IPS DF 6.9 (cell line): ENCODE data around the gene KIF3C.
"Not testable (repeated sequence)": the region's sequence is repeated elsewhere in the genome, so short reads cannot be mapped to it uniquely, and the experiment has no call there.

Experiments used
- DNase-seq: peaks from one replicate; pipeline ENCODE4 v3.0.0-alpha.2; 2013; ENCODE audit warnings: low read depth, low spot score
- H3K27ac ChIP-seq: one replicate; pipeline ENCODE4 v1.5.1; 2013; ENCODE audit warnings: low read length, control low read depth
- H3K27me3 ChIP-seq: 2 replicates; pipeline ENCODE4 v1.6.1; 2013; ENCODE audit warnings: mild to moderate bottlenecking, low read length; ENCODE audit not compliant: control insufficient read depth, insufficient read depth
- H3K36me3 ChIP-seq: 2 replicates; pipeline ENCODE4 v1.6.1; 2013; ENCODE audit warnings: low read length; ENCODE audit not compliant: control insufficient read depth, insufficient read depth
- H3K4me1 ChIP-seq: 2 replicates; pipeline ENCODE4 v1.6.1; 2013; ENCODE audit warnings: low read length; ENCODE audit not compliant: control insufficient read depth, insufficient read depth
- H3K4me3 ChIP-seq: 2 replicates; pipeline ENCODE4 v1.5.1; 2013; ENCODE audit warnings: mild to moderate bottlenecking, low read length
- H3K9me3 ChIP-seq: 2 replicates; pipeline ENCODE4 v1.6.1; 2013; ENCODE audit warnings: low read length, inconsistent platforms; ENCODE audit not compliant: control insufficient read depth, insufficient read depth
- WGBS: extraction: QIAGEN DNeasy Blood & Tissue Kit; methylation state at CpG from one replicate; pipeline ENCODE4 v1.1.7; 2013; ENCODE audit warnings: mixed read lengths, missing lambda C conversion rate; ENCODE audit not compliant: insufficient read length, insufficient coverage; 5-methylcytosine and 5-hydroxymethylcytosine counted together

Gene KIF3C

GRCh38 chr2:25982273-25982967, at the start of gene KIF3C:
Gene KIF3C, minus strand, starts transcription at chr2:25982497. Its CDS starts 580 bp downstream, at chr2:25981917.
- H3K4me1 ChIP-seq, result peaks cover 5% of the 10 kb centered on the region
- H3K4me3 ChIP-seq, result peak within 1 kb of the TSS; percentile 86; the same call in 1 of the 2 replicates
- H3K36me3 ChIP-seq, result peaks cover 6% of the 10 kb centered on the region; the same call in 1 of the 2 replicates
- DNase-seq, result peak; percentile 67
- no peak within 1 kb of the TSS for H3K27ac ChIP-seq
- WGBS, result no CpG with 5 or more reads among the region's 58 CpGs
- H3K27me3 ChIP-seq, result no peaks in the 10 kb centered on the region
- H3K9me3 ChIP-seq, result no peaks in the 10 kb centered on the region

- not testable (repeated sequence) for H3K4me1 ChIP-seq, H3K36me3 ChIP-seq, H3K27ac ChIP-seq, H3K27me3 ChIP-seq, H3K4me3 ChIP-seq, H3K9me3 ChIP-seq, DNase-seq
- no CpG with 5 or more reads among the region's 16 CpGs for WGBS
Observed at GRCh38 chr2:26028083-26028482, 45.8 kb upstream of the KIF3C start.

- DNase-seq, result no peak
- no peak overlapping the region for H3K4me3 ChIP-seq
- H3K4me1 ChIP-seq, result no peaks in the 10 kb centered on the region
- no peaks in the 10 kb centered on the region for H3K9me3 ChIP-seq
- no peaks in the 10 kb centered on the region for H3K27me3 ChIP-seq
- no peak overlapping the region for H3K27ac ChIP-seq
- H3K36me3 ChIP-seq, result no peaks in the 10 kb centered on the region
Observed at GRCh38 chr2:26025509-26025908, 43.2 kb upstream of the KIF3C start.

- DNase-seq, result no peak
- Histone ChIP-seq H3K4me3 (no peak overlapping the region), H3K4me1 (no peaks in the 10 kb centered on the region), H3K27me3 (no peaks in the 10 kb centered on the region), H3K36me3 (no peaks in the 10 kb centered on the region), H3K9me3 (no peaks in the 10 kb centered on the region), H3K27ac (no peak overlapping the region)
- WGBS, result no CpG with 5 or more reads among the region's 2 CpGs
Observed at GRCh38 chr2:26024260-26024659, 42.0 kb upstream of the KIF3C start.

GRCh38 chr2:26020231-26020640, 37.9 kb upstream of the KIF3C start:
- Histone ChIP-seq H3K4me1 (no peaks in the 10 kb centered on the region), H3K9me3 (no peaks in the 10 kb centered on the region), H3K36me3 (no peaks in the 10 kb centered on the region), H3K27me3 (no peaks in the 10 kb centered on the region), H3K4me3 (no peak overlapping the region), H3K27ac (no peak overlapping the region)
- no CpG with 5 or more reads among the region's 4 CpGs for WGBS
- no peak for DNase-seq

- Histone ChIP-seq H3K36me3 (no peaks in the 10 kb centered on the region), H3K9me3 (no peaks in the 10 kb centered on the region), H3K4me3 (no peak overlapping the region), H3K4me1 (no peaks in the 10 kb centered on the region), H3K27ac (no peak overlapping the region), H3K27me3 (no peaks in the 10 kb centered on the region)
- no peak for DNase-seq
- WGBS, result no CpG with 5 or more reads among the region's 3 CpGs
Observed at GRCh38 chr2:26018184-26019055, 36.1 kb upstream of the KIF3C start.

GRCh38 chr2:26017464-26018183, 35.3 kb upstream of the KIF3C start:
- Histone ChIP-seq H3K27me3 (no peaks in the 10 kb centered on the region), H3K9me3 (no peaks in the 10 kb centered on the region), H3K4me3 (no peak overlapping the region), H3K27ac (no peak overlapping the region), H3K4me1 (no peaks in the 10 kb centered on the region), H3K36me3 (no peaks in the 10 kb centered on the region)
- WGBS, result no CpG with 5 or more reads among the region's 5 CpGs
- no peak for DNase-seq

GRCh38 chr2:26016706-26017045, 34.4 kb upstream of the KIF3C start:
- H3K36me3 ChIP-seq, H3K4me1 ChIP-seq, H3K27me3 ChIP-seq, DNase-seq, H3K27ac ChIP-seq, H3K4me3 ChIP-seq, H3K9me3 ChIP-seq: not testable (repeated sequence)
- WGBS, result no CpG with 5 or more reads among the region's 4 CpGs

- Histone ChIP-seq H3K9me3 (no peaks in the 10 kb centered on the region), H3K27me3 (no peaks in the 10 kb centered on the region), H3K4me3 (no peak overlapping the region), H3K36me3 (no peaks in the 10 kb centered on the region), H3K27ac (no peak overlapping the region), H3K4me1 (0 out of 2 replicates have a peak, but pooled peaks cover 3% of the 10 kb centered on the region)
- DNase-seq, result no peak
- WGBS, result no CpG with 5 or more reads among the region's 13 CpGs
Observed at GRCh38 chr2:26016012-26016705, 33.9 kb upstream of the KIF3C start.

- no peaks in the 10 kb centered on the region for H3K9me3 ChIP-seq
- H3K4me1 ChIP-seq, result 0 out of 2 replicates have a peak, but pooled peaks cover 3% of the 10 kb centered on the region
- H3K4me3 ChIP-seq, result no peak overlapping the region
- no peaks in the 10 kb centered on the region for H3K27me3 ChIP-seq
- no peak overlapping the region for H3K27ac ChIP-seq
- 100% methylated on average over 1 of the region's 1 CpG for WGBS
- DNase-seq, result no peak
- no peaks in the 10 kb centered on the region for H3K36me3 ChIP-seq
Observed at GRCh38 chr2:26013668-26014067, 31.4 kb upstream of the KIF3C start.
